A549 (cell line): Measurements from ENCODE around the gene COL13A1.

Experiments
- CBX8 ChIP-seq: fragments of 200-600 bp; sonication (generic); IDR thresholded peaks from 2 replicates; pipeline ENCODE4 v1.6.1; 2016
- CTCF ChIP-seq: fragments of >200 bp; sonication (Bioruptor Twin); formaldehyde crosslinking; IDR thresholded peaks from 3 replicates; pipeline ENCODE4 v1.5.1; 2016
- JUNB ChIP-seq: fragments of >200 bp; sonication (Bioruptor Twin); formaldehyde crosslinking; IDR thresholded peaks from 2 replicates; pipeline ENCODE4 v1.6.1; 2016
- KDM1A ChIP-seq: fragments of 200-600 bp; sonication (generic); IDR thresholded peaks from 2 replicates; pipeline ENCODE4 v1.6.1; 2016; ENCODE audit warnings: low read depth, mild to moderate bottlenecking
- NR3C1 ChIP-seq: fragments of >200 bp; sonication (Bioruptor Twin); formaldehyde crosslinking; IDR thresholded peaks from 3 replicates; pipeline ENCODE4 v1.6.1; 2017
- RAD21 ChIP-seq, 2 experiments: fragments of >200 bp in 1 of 2; sonication (Bioruptor Twin) in 1 of 2; formaldehyde crosslinking in 1 of 2; IDR thresholded peaks in 1 of 2; conservative IDR thresholded peaks in 1 of 2; 2 replicates in 1 of 2; 3 replicates in 1 of 2; pipeline ENCODE4 v1.6.1; 2012 to 2018; ENCODE audit warnings: inconsistent platforms in 1 of 2
- RFX5 ChIP-seq: fragments of 450-650 bp; IDR thresholded peaks from 2 replicates; pipeline ENCODE4 v1.7.1; 2014; ENCODE audit warnings: antibody characterized with exemption, mild to moderate bottlenecking, moderate library complexity
- SMC3 ChIP-seq: fragments of >200 bp; sonication (Bioruptor Twin); formaldehyde crosslinking; IDR thresholded peaks from 3 replicates; pipeline ENCODE4 v1.6.1; 2018; ENCODE audit warnings: inconsistent platforms
- TF ChIP-seq, protein P1 (sequence below): fragments of 250-450 bp; sonication (Bioruptor Pico); IDR thresholded peaks from 2 replicates; pipeline ENCODE4 v1.5.0; 2021; ENCODE audit warnings: mild to moderate bottlenecking, moderate library complexity, borderline replicate concordance

DNA sequence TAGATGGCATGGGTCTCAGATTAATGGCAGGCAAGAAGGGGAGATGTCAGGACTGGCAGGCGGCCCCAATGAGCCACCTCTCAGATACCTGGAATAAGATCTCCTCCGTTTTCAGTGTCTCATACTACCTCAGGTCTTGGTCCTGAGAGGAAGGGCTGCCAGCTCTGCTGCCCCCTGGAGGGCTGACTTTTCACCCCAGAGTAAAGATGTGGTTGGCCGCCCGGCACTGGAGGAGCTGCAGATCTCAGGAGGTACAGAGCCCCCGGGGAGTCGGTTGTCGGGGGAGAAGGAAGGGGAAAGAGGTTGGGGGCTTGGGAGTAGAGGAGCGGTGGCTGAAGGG lies 642 bp upstream of the COL13A1 start:
- TF ChIP-seq CTCF (peak; percentile 69), RAD21 (conservative IDR thresholded peaks at IDR 0.05 in 1 of 2, IDR thresholded peaks at IDR 0.05 in 1 of 2) (peak; percentile 34 to 52; a peak in 4 of 5 replicates), JUNB (no peak), SMC3 (peak; percentile 42), KDM1A (no peak), NR3C1 (no peak), RFX5 (no peak), CBX8 (no peak)
- TF ChIP-seq, protein P1, sequence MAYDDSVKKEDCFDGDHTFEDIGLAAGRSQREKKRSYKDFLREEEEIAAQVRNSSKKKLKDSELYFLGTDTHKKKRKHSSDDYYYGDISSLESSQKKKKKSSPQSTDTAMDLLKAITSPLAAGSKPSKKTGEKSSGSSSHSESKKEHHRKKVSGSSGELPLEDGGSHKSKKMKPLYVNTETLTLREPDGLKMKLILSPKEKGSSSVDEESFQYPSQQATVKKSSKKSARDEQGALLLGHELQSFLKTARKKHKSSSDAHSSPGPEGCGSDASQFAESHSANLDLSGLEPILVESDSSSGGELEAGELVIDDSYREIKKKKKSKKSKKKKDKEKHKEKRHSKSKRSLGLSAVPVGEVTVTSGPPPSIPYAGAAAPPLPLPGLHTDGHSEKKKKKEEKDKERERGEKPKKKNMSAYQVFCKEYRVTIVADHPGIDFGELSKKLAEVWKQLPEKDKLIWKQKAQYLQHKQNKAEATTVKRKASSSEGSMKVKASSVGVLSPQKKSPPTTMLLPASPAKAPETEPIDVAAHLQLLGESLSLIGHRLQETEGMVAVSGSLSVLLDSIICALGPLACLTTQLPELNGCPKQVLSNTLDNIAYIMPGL (CRISPR knock-in tag) = no peak
